Astrocyte (in vitro differentiated cells and primary cell): ENCODE data around the gene LMLN.

ENCODE experiments used
- EZH2 ChIP-seq: IDR thresholded peaks from 2 replicates; pipeline ENCODE4 v1.6.1; 2012; ENCODE audit warnings: mild to moderate bottlenecking, low read length, inconsistent platforms; ENCODE audit not compliant: insufficient read depth
- TF ChIP-seq, protein P1 (sequence below): IDR thresholded peaks from 2 replicates; pipeline ENCODE4 v1.5.1; 2011; ENCODE audit warnings: low read depth, mild to moderate bottlenecking, inconsistent platforms, low read length, moderate library complexity; ENCODE audit not compliant: insufficient read depth

- TF ChIP-seq, protein P1, sequence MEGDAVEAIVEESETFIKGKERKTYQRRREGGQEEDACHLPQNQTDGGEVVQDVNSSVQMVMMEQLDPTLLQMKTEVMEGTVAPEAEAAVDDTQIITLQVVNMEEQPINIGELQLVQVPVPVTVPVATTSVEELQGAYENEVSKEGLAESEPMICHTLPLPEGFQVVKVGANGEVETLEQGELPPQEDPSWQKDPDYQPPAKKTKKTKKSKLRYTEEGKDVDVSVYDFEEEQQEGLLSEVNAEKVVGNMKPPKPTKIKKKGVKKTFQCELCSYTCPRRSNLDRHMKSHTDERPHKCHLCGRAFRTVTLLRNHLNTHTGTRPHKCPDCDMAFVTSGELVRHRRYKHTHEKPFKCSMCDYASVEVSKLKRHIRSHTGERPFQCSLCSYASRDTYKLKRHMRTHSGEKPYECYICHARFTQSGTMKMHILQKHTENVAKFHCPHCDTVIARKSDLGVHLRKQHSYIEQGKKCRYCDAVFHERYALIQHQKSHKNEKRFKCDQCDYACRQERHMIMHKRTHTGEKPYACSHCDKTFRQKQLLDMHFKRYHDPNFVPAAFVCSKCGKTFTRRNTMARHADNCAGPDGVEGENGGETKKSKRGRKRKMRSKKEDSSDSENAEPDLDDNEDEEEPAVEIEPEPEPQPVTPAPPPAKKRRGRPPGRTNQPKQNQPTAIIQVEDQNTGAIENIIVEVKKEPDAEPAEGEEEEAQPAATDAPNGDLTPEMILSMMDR = no peak
- TF ChIP-seq EZH2 = no peak
Observed at GRCh38 chr3:198079771-198080520, 119.9 kb downstream of the LMLN start.
